OCI-LY7 (cell line): ENCODE data around the gene CRX. TPM values are rescaled to one million over a fixed set of nuclear protein-coding genes. Genes with fewer than 3 reads are reported as not detected.

Experiments
- BruUV-seq: library from RNA; stranded (reverse); fragments of 400-500 nt; replicated peaks from 2 replicates; lab custom pipeline; 2021; lab: Mats Ljungman, UMichigan
- CTCF ChIA-PET: fragments of 300-600 bp; sonication (Branson Sonifier 250); formaldehyde crosslinking; loops from one replicate; lab custom pipeline; 2022; ENCODE audit warnings: antibody characterized with exemption; ENCODE audit not compliant: unreplicated experiment; lab: Charles Lee
- POLR2A ChIA-PET: fragments of 300-600 bp; sonication (Branson Sonifier 250); formaldehyde crosslinking; loops from one replicate; lab custom pipeline; 2022; ENCODE audit warnings: antibody characterized with exemption; lab: Charles Lee
- DNase-seq: peaks from one replicate; pipeline ENCODE4 v3.0.0-alpha.2; 2015; ENCODE audit warnings: low spot score
- H2AFZ ChIP-seq: fragments of 200-600 bp; sonication (generic), shearing (Covaris generic); 2 replicates; pipeline ENCODE4 v1.6.1; 2014; ENCODE audit warnings: mild to moderate bottlenecking, antibody characterized with exemption, low read length, moderate library complexity
- H3K27ac ChIP-seq: fragments of 200-600 bp; sonication (generic); 2 replicates; pipeline ENCODE4 v1.5.1; 2014; ENCODE audit warnings: mixed run types, low read depth, mild to moderate bottlenecking, moderate library complexity, low read length, inconsistent platforms; ENCODE audit not compliant: poor library complexity, severe bottlenecking
- H3K36me3 ChIP-seq: fragments of 200-600 bp; sonication (generic); 2 replicates; pipeline ENCODE4 v1.6.1; 2014; ENCODE audit warnings: mild to moderate bottlenecking, antibody characterized with exemption, low read length, moderate library complexity, mixed read lengths; ENCODE audit not compliant: insufficient read depth
- H3K4me1 ChIP-seq: fragments of 200-600 bp; sonication (generic); 2 replicates; pipeline ENCODE4 v1.5.1; 2014; ENCODE audit warnings: mild to moderate bottlenecking, low read length; ENCODE audit not compliant: insufficient read depth, poor library complexity, severe bottlenecking
- H3K4me2 ChIP-seq: fragments of 200-600 bp; sonication (generic); 2 replicates; pipeline ENCODE4 v1.6.1; 2014; ENCODE audit warnings: mild to moderate bottlenecking, low read length
- H3K4me3 ChIP-seq: fragments of 200-600 bp; sonication (generic); 2 replicates; pipeline ENCODE4 v1.5.1; 2014; ENCODE audit warnings: mild to moderate bottlenecking, low read depth, low read length; ENCODE audit not compliant: poor library complexity, severe bottlenecking
- H3K79me2 ChIP-seq: fragments of 200-600 bp; sonication (generic); 2 replicates; pipeline ENCODE4 v1.6.1; 2016; ENCODE audit warnings: low read depth, mild to moderate bottlenecking, low read length, moderate library complexity, mixed read lengths; ENCODE audit not compliant: insufficient read depth
- H3K9me2 ChIP-seq: fragments of 200-600 bp; sonication (generic); 2 replicates; pipeline ENCODE4 v1.6.1; 2016; ENCODE audit warnings: mild to moderate bottlenecking, low read length, mixed read lengths; ENCODE audit not compliant: insufficient read depth
- H3K9me3 ChIP-seq: fragments of 200-600 bp; sonication (generic); 2 replicates; pipeline ENCODE4 v1.6.1; 2014; ENCODE audit warnings: mild to moderate bottlenecking, mixed run types, low read length, mixed read lengths
- H4K20me1 ChIP-seq: fragments of 200-600 bp; sonication (generic); 2 replicates; pipeline ENCODE4 v1.6.1; 2014; ENCODE audit warnings: mild to moderate bottlenecking, antibody characterized with exemption, low read length, moderate library complexity, mixed read lengths; ENCODE audit not compliant: insufficient read depth
- EZH2phosphoT487 ChIP-seq: fragments of 200-600 bp; sonication (generic); IDR thresholded peaks from 2 replicates; pipeline ENCODE4 v1.6.1; 2018; ENCODE audit warnings: low read depth, borderline replicate concordance, mild to moderate bottlenecking, mixed run types, antibody characterized with exemption, low read length, moderate library complexity, mixed read lengths
- intact Hi-C: fragments of 100-400 bp; cut with micrococcal nuclease; formaldehyde crosslinking; loops from one replicate; pipeline ENCODE4 v1.10.0; 2022; ENCODE audit not compliant: unreplicated experiment
- total RNA-seq, 2 experiments: library from RNA; depleted of rRNA in 1 of 2; stranded (reverse); fragments of >200 nt in 1 of 2; shearing (Covaris generic) in 1 of 2; gene quantifications; 2 replicates each; pipeline ENCODE4 v1.2.3, GENCODE V29; 2014 to 2022
- TF ChIP-seq, protein P1 (sequence below): fragments of 200-600 bp; sonication (generic); conservative IDR thresholded peaks from 2 replicates; pipeline ENCODE4 v1.5.1; 2014; ENCODE audit warnings: mild to moderate bottlenecking, antibody characterized with exemption, low read length, moderate library complexity, mixed read lengths

The CRX gene
- total RNA-seq, 2 experiments from 2014 or later, result not detected

DNA sequence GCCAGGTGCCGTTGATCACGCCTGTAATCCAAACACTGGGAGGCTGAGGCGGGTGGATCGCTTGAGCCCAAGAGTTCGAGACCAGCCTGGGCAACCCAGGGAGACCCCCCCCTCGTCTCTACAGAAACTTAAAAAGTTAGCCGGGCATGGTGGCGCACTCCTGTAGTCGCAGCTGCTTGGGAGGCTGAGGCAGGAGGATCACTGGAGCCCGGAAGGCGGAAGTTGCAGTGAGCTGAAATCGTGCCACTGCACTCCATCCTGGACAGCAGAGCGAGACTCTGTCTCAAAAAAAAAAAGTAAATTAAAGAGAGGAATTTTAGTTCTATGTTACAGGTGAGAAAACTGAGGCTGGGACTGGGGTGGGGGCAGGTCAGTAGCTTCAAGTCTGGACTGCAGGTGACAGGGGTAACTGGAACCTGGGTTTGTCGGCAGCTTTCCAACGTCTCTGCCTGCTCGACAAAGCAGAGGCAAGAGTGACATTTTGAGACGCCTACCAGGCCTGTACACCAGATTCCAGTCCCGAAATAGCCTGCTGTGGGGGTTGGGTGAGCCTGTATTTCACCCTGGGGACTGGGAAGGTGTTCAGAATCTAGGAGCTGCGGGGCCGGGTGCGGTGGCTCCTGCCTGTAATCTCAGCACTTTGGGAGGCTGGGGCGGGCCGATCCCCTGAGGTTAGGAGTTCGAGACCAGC is 42.1 kb upstream of the CRX start:
- POLR2A ChIA-PET, result interaction anchor here (0.6 kb wide), 1 partner anchor 18 kb away, joined by 3 read pairs; no protein-coding TSS in a partner anchor
- H3K27ac ChIP-seq, result no peak overlapping the region
- intact Hi-C loops, result no loop called here
- no TSS peak for BruUV-seq
- DNase-seq, result no peak
- peaks cover 8% of the 10 kb centered on the region for H3K4me1 ChIP-seq
- H3K36me3 ChIP-seq, result 0 out of 2 replicates have a peak, but pooled peaks cover 3% of the 10 kb centered on the region
- TF ChIP-seq, protein P1, sequence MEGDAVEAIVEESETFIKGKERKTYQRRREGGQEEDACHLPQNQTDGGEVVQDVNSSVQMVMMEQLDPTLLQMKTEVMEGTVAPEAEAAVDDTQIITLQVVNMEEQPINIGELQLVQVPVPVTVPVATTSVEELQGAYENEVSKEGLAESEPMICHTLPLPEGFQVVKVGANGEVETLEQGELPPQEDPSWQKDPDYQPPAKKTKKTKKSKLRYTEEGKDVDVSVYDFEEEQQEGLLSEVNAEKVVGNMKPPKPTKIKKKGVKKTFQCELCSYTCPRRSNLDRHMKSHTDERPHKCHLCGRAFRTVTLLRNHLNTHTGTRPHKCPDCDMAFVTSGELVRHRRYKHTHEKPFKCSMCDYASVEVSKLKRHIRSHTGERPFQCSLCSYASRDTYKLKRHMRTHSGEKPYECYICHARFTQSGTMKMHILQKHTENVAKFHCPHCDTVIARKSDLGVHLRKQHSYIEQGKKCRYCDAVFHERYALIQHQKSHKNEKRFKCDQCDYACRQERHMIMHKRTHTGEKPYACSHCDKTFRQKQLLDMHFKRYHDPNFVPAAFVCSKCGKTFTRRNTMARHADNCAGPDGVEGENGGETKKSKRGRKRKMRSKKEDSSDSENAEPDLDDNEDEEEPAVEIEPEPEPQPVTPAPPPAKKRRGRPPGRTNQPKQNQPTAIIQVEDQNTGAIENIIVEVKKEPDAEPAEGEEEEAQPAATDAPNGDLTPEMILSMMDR, result no peak
- no peak for TF ChIP-seq EZH2phosphoT487
- no peaks in the 10 kb centered on the region for H3K9me2 ChIP-seq
- peak overlapping the region; percentile 93 for H3K4me2 ChIP-seq
- CTCF ChIA-PET, result no interaction called here
- H2AFZ ChIP-seq, result no peak overlapping the region
- H4K20me1 ChIP-seq, result no peaks in the 10 kb centered on the region
- H3K79me2 ChIP-seq, result peaks cover 7% of the 10 kb centered on the region; the same call in 1 of the 2 replicates
- H3K9me3 ChIP-seq, result no peaks in the 10 kb centered on the region
- peak overlapping the region; percentile 93 for H3K4me3 ChIP-seq

DNA sequence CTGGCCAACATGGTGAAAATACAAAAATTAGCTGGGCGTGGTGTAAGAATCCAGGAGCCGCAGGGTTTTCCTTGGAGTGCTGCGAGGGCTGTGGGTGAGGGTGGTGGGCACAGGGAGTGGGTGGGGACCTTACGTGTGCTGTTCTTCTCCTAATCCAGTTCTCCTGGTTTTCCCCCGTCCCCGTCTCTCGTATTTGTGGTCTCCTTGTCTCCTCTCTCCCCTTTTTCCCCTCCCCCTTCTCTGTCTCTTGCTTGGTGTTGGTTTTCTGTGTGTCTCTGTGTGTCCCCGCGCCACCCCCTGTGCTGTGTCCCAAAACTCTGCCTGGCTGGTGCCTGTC is 41.6 kb upstream of the CRX start:
- Histone ChIP-seq H3K4me1 (peaks cover 8% of the 10 kb centered on the region), H3K9me3 (no peaks in the 10 kb centered on the region), H4K20me1 (no peaks in the 10 kb centered on the region), H3K4me3 (no peak overlapping the region), H2AFZ (no peak overlapping the region), H3K27ac (no peak overlapping the region), H3K36me3 (0 out of 2 replicates have a peak, but pooled peaks cover 3% of the 10 kb centered on the region), H3K9me2 (no peaks in the 10 kb centered on the region), H3K4me2 (no peak overlapping the region), H3K79me2 (peaks cover 7% of the 10 kb centered on the region; the same call in 1 of the 2 replicates)
- POLR2A ChIA-PET, result no interaction called here
- intact Hi-C loops, result no loop called here
- BruUV-seq, result no TSS peak
- DNase-seq, result no peak
- CTCF ChIA-PET, result no interaction called here
- TF ChIP-seq, protein P1, result no peak
- TF ChIP-seq EZH2phosphoT487, result no peak

DNA sequence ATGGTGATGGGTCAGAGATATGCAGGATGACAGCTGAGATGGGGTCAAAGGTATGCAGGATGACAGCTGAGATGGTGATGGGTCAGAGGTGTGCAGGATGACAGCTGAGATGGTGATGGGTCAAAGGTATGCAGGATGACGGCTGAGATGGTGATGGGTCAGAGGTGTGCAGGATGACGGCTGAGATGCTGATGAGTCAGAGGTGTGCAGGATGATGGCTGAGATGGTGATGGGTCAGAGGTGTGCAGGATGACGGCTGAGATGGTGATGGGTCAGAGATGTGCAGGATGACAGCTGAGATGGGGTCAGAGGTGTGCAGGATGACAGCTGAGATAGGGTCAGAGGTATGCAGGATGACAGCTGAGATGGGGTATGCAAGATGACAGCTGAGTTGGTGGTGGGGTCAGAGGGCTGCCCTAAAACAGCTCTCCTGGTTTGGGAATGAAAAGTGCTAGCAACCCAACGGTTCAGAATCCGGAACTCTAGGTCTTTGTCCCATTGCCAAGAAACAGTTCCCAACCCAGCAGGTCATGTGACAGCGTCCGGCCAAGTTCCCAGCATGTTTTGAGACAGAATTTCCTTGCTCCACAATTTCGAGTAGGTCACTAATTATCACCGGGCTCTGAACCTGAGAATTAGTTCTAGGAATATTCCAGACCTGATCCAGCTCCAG is 40.0 kb upstream of the CRX start:
- Histone ChIP-seq H3K9me3 (no peaks in the 10 kb centered on the region), H2AFZ (no peak overlapping the region), H3K27ac (no peak overlapping the region), H3K4me2 (no peak overlapping the region), H3K36me3 (0 out of 2 replicates have a peak, but pooled peaks cover 3% of the 10 kb centered on the region), H3K4me3 (no peak overlapping the region), H3K79me2 (peaks cover 7% of the 10 kb centered on the region; the same call in 1 of the 2 replicates), H4K20me1 (no peaks in the 10 kb centered on the region), H3K4me1 (peaks cover 8% of the 10 kb centered on the region), H3K9me2 (no peaks in the 10 kb centered on the region)
- TF ChIP-seq EZH2phosphoT487, result no peak
- DNase-seq, result no peak
- intact Hi-C loops, result no loop called here
- POLR2A ChIA-PET, result no interaction called here
- no TSS peak for BruUV-seq
- CTCF ChIA-PET, result no interaction called here
